SK-N-SH (cell line): ENCODE results near the gene SMARCC2. TPM values are rescaled to one million over a fixed set of nuclear protein-coding genes. Genes with fewer than 3 reads are reported as not detected.

Experiments
- CTCF ChIA-PET: fragments of 300-600, 350-600 bp; formaldehyde crosslinking; extraction: SDS; loops from one replicate; lab custom pipeline; 2021; lab: Yijun Ruan, JAX
- POLR2A ChIA-PET: fragments of 350-600 bp; sonication (Branson Sonifier 250); formaldehyde crosslinking; extraction: SDS; loops from one replicate; lab custom pipeline; 2020; ENCODE audit warnings: antibody characterized with exemption, inconsistent platforms; lab: Yijun Ruan, JAX
- DNase-seq: peaks from one replicate; pipeline ENCODE4 v3.0.0; 2012
- H2AFZ ChIP-seq: fragments of 200-600 bp; sonication (generic); 2 replicates; pipeline ENCODE4 v1.8.1; 2016; ENCODE audit warnings: antibody characterized with exemption, mild to moderate bottlenecking, low read depth
- H3F3A ChIP-seq: fragments of 200-600 bp; sonication (generic); replicated peaks from 2 replicates; pipeline ENCODE3; 2016; ENCODE audit warnings: antibody characterized with exemption, mild to moderate bottlenecking; ENCODE audit not compliant: insufficient read depth
- H3K27ac ChIP-seq, 2 experiments: fragments of 200-500 bp in 1 of 2; fragments of 200-600 bp in 1 of 2; sonication (Bioruptor generic) in 1 of 2; sonication (generic), shearing (Covaris generic) in 1 of 2; 2 replicates each; pipeline versions ENCODE4 v1.5.1 to v1.6.1; 2014 to 2016; ENCODE audit warnings: low read depth in 2 of 2, inconsistent platforms in 1 of 2, low read length in 1 of 2, mild to moderate bottlenecking in 1 of 2, mixed read lengths in 1 of 2
- H3K27me3 ChIP-seq: fragments of 200-600 bp; sonication (generic), shearing (Covaris generic); 2 replicates; pipeline ENCODE4 v1.6.1; 2016; ENCODE audit warnings: mixed run types; ENCODE audit not compliant: insufficient read depth
- H3K36me3 ChIP-seq, 2 experiments: fragments of 200-500 bp in 1 of 2; fragments of 200-600 bp in 1 of 2; sonication (Bioruptor generic) in 1 of 2; sonication (generic) in 1 of 2; replicated peaks in 1 of 2; 2 replicates each; pipeline versions ENCODE3 to v1.5.1; 2014 to 2016; ENCODE audit warnings: low read length in 1 of 2, mild to moderate bottlenecking in 1 of 2; ENCODE audit not compliant: insufficient read depth in 2 of 2, control insufficient read depth in 1 of 2
- H3K4me1 ChIP-seq, 2 experiments: fragments of 200-500 bp in 1 of 2; fragments of 200-600 bp in 1 of 2; sonication (Bioruptor generic) in 1 of 2; sonication (generic), shearing (Covaris generic) in 1 of 2; 2 replicates each; pipeline versions ENCODE4 v1.5.1 to v1.6.1; 2014 to 2016; ENCODE audit warnings: low read depth in 1 of 2, low read length in 1 of 2, mixed run types in 1 of 2; ENCODE audit not compliant: insufficient read depth in 2 of 2, control insufficient read depth in 1 of 2
- H3K4me2 ChIP-seq: fragments of 200-600 bp; sonication (generic), shearing (Covaris generic); 2 replicates; pipeline ENCODE4 v1.6.1; 2017; ENCODE audit warnings: mixed run types
- H3K4me3 ChIP-seq, 2 experiments: fragments of 200-500 bp in 1 of 2; fragments of 200-600 bp in 1 of 2; sonication (Bioruptor generic) in 1 of 2; sonication (generic), shearing (Covaris generic) in 1 of 2; 2 replicates each; pipeline versions ENCODE4 v1.5.1 to v1.8.1; 2014 to 2016; ENCODE audit warnings: low read depth in 2 of 2, inconsistent platforms in 1 of 2, low read length in 1 of 2, mild to moderate bottlenecking in 1 of 2, mixed read lengths in 1 of 2, moderate library complexity in 1 of 2
- H3K79me2 ChIP-seq: fragments of 200-600 bp; sonication (generic); 2 replicates; pipeline ENCODE4 v1.8.1; 2017; ENCODE audit warnings: mild to moderate bottlenecking; ENCODE audit not compliant: insufficient read depth
- H3K9ac ChIP-seq: fragments of 200-600 bp; sonication (generic); 2 replicates; pipeline ENCODE4 v1.6.1; 2017; ENCODE audit warnings: mixed run types
- H3K9me2 ChIP-seq: fragments of 200-600 bp; sonication (generic); 2 replicates; pipeline ENCODE4 v1.6.1; 2017; ENCODE audit warnings: mixed run types
- H3K9me3 ChIP-seq: fragments of 200-600 bp; sonication (generic); 2 replicates; pipeline ENCODE4 v1.6.1; 2017; ENCODE audit warnings: mixed run types, mild to moderate bottlenecking, moderate library complexity
- H4K20me1 ChIP-seq: fragments of 200-600 bp; sonication (generic); 2 replicates; pipeline ENCODE4 v1.6.1; 2017; ENCODE audit warnings: mild to moderate bottlenecking, mixed run types; ENCODE audit not compliant: insufficient read depth
- ELF1 ChIP-seq: IDR thresholded peaks from 2 replicates; pipeline ENCODE4 v1.4.0; 2012
- EZH2phosphoT487 ChIP-seq: fragments of 200-600 bp; sonication (generic); IDR thresholded peaks from 2 replicates; pipeline ENCODE4 v1.6.1; 2017; ENCODE audit warnings: low read depth, mixed run types, mild to moderate bottlenecking, antibody characterized with exemption, moderate library complexity, borderline replicate concordance
- GABPA ChIP-seq: IDR thresholded peaks from 2 replicates; pipeline ENCODE4 v1.4.0; 2012; ENCODE audit warnings: low read depth, mild to moderate bottlenecking
- JUND ChIP-seq: IDR thresholded peaks from 2 replicates; pipeline ENCODE4 v1.4.0; 2012
- MEF2A ChIP-seq: IDR thresholded peaks from 2 replicates; pipeline ENCODE4 v1.4.0; 2012; ENCODE audit warnings: low read depth, borderline replicate concordance
- MXI1 ChIP-seq: IDR thresholded peaks from 2 replicates; pipeline ENCODE4 v1.6.1; 2012; ENCODE audit warnings: mild to moderate bottlenecking, low read depth, low read length, improper control_type of control experiment
- POLR2AphosphoS5 ChIP-seq: IDR thresholded peaks from 2 replicates; pipeline ENCODE4 v1.6.1; 2012; ENCODE audit warnings: low read depth, low read length
- RAD21 ChIP-seq: IDR thresholded peaks from 2 replicates; pipeline ENCODE4 v1.6.1; 2012; ENCODE audit warnings: mild to moderate bottlenecking, low read length
- RCOR1 ChIP-seq: fragments of 150-350 bp; IDR thresholded peaks from 2 replicates; pipeline ENCODE4 v1.6.1; 2017; ENCODE audit warnings: antibody characterized with exemption, low read length
- RXRA ChIP-seq: IDR thresholded peaks from 2 replicates; pipeline ENCODE4 v1.4.0; 2012; ENCODE audit warnings: low read depth, mild to moderate bottlenecking, borderline replicate concordance
- SMC3 ChIP-seq: IDR thresholded peaks from 2 replicates; pipeline ENCODE4 v1.6.1; 2012; ENCODE audit warnings: low read depth, low read length, improper control_type of control experiment
- TAF1 ChIP-seq: IDR thresholded peaks from 2 replicates; pipeline ENCODE4 v1.6.1; 2012; ENCODE audit warnings: low read depth, mild to moderate bottlenecking, low read length, moderate library complexity, borderline replicate concordance
- TEAD4 ChIP-seq: IDR thresholded peaks from 2 replicates; pipeline ENCODE4 v1.4.0; 2012; ENCODE audit warnings: mild to moderate bottlenecking, borderline replicate concordance; ENCODE audit not compliant: insufficient read depth
- YY1 ChIP-seq: IDR thresholded peaks from 2 replicates; pipeline ENCODE4 v1.4.0; 2012; ENCODE audit warnings: low read depth, mild to moderate bottlenecking
- WGBS: methylation state at CpG from one replicate; pipeline ENCODE4 v1.1.6; 2017; ENCODE audit warnings: low lambda C conversion rate; 5-methylcytosine and 5-hydroxymethylcytosine counted together
- polyA plus RNA-seq, 3 experiments: library from polyadenylated mRNA; depleted of rRNA; stranded (reverse); fragments of >200 nt; gene quantifications; 2 replicates each; pipeline ENCODE4 v1.2.3, GENCODE V29; 2012
- TF ChIP-seq, protein P1 (sequence below): IDR thresholded peaks from 2 replicates; pipeline ENCODE4; 2012
- TF ChIP-seq, protein P2 (sequence below): fragments of 200-600 bp; sonication (generic); IDR thresholded peaks from 2 replicates; pipeline ENCODE4 v1.6.1; 2017; ENCODE audit warnings: antibody characterized with exemption, mild to moderate bottlenecking, moderate library complexity
- TF ChIP-seq, protein P3 (sequence below): IDR thresholded peaks from 2 replicates; pipeline ENCODE4 v1.6.1; 2012; ENCODE audit warnings: mild to moderate bottlenecking, low read depth, low read length, moderate library complexity

The SMARCC2 gene
- polyA plus RNA-seq, 1 of the 3 experiments (the other 2 are of a cell fraction), result 64.3 TPM

DNA sequence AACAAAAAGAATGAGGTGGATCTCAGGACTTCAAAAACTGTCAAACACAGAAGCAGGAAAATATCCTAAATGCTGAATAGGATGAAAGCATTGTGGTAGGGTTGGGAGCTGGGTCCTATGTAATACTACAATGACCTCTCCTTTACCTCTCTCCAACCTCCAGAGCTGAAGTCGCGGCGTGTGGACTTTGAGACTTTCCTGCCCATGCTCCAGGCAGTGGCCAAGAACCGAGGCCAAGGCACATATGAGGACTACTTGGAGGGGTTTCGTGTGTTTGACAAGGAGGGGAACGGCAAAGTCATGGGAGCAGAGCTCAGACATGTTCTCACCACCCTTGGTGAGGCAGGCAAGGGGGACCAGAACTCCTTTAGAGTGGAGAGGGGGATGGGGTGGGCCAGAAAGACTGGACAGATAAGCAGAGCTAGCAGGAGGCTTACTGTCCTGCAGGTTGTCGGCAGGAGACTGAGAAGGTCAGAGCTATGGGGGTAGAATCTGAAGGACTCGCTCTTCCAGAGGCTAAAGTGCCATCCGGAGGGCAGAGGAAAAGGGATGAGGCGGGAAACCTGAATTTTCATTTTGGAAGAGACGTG is 33.9 kb downstream of the SMARCC2 start:
- Histone ChIP-seq H3K4me3 (no peak overlapping the region), H3K9me2 (no peaks in the 10 kb centered on the region), H3K9me3 (no peaks in the 10 kb centered on the region), H3K79me2 (peaks cover 57% of the 10 kb centered on the region), H3F3A (peaks cover 31% of the 10 kb centered on the region), H3K4me1 (peaks cover 29 to 35% of the 10 kb centered on the region in 2 experiments), H3K27ac (no peak overlapping the region), H3K36me3 (peaks cover 15 to 21% of the 10 kb centered on the region in 2 experiments), H3K4me2 (no peak overlapping the region), H3K27me3 (no peaks in the 10 kb centered on the region), H3K9ac (no peak overlapping the region), H4K20me1 (peaks cover 12% of the 10 kb centered on the region)
- DNase-seq, result no peak
- WGBS, result 97% methylated on average over 11 of the region's 11 CpGs
- POLR2A ChIA-PET, result no interaction called here
- CTCF ChIA-PET, result interaction anchor here (0.6 to 2.4 kb wide), 4 partner anchors 29 to 366 kb away, joined by 3 to 14 read pairs (median 8); partner anchors contain the start of gene SMARCC2
- TF ChIP-seq YY1 (no peak), MEF2A (no peak), EZH2phosphoT487 (no peak), GABPA (no peak), RCOR1 (no peak), MXI1 (no peak), SMC3 (no peak), TAF1 (no peak), POLR2AphosphoS5 (no peak), RAD21 (no peak)
- TF ChIP-seq, protein P1, sequence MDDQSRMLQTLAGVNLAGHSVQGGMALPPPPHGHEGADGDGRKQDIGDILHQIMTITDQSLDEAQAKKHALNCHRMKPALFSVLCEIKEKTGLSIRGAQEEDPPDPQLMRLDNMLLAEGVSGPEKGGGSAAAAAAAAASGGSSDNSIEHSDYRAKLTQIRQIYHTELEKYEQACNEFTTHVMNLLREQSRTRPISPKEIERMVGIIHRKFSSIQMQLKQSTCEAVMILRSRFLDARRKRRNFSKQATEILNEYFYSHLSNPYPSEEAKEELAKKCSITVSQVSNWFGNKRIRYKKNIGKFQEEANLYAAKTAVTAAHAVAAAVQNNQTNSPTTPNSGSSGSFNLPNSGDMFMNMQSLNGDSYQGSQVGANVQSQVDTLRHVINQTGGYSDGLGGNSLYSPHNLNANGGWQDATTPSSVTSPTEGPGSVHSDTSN, result no peak
- TF ChIP-seq, protein P2, sequence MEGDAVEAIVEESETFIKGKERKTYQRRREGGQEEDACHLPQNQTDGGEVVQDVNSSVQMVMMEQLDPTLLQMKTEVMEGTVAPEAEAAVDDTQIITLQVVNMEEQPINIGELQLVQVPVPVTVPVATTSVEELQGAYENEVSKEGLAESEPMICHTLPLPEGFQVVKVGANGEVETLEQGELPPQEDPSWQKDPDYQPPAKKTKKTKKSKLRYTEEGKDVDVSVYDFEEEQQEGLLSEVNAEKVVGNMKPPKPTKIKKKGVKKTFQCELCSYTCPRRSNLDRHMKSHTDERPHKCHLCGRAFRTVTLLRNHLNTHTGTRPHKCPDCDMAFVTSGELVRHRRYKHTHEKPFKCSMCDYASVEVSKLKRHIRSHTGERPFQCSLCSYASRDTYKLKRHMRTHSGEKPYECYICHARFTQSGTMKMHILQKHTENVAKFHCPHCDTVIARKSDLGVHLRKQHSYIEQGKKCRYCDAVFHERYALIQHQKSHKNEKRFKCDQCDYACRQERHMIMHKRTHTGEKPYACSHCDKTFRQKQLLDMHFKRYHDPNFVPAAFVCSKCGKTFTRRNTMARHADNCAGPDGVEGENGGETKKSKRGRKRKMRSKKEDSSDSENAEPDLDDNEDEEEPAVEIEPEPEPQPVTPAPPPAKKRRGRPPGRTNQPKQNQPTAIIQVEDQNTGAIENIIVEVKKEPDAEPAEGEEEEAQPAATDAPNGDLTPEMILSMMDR, result no peak
- TF ChIP-seq, all 33 proteins: peak for 0
- H2AFZ ChIP-seq, result no peak overlapping the region

DNA sequence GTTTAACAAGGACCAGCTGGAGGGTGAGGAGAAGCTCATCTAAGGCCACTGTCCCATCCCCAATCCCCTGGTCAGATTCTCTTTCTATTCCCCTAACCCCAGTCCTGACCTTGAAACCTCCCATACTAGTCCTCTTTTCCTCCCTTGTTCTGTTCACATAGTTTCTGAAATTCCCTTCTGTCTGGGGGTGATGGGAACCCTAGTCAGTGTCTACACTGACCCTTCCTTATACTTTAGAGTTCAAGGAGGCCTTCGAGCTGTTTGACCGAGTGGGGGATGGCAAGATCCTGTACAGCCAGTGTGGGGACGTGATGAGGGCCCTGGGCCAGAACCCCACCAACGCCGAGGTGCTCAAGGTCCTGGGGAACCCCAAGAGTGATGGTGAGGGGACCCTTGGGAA is 34.5 kb downstream of the SMARCC2 start:
- no peak overlapping the region for H2AFZ ChIP-seq
- POLR2A ChIA-PET, result no interaction called here
- H3K27ac ChIP-seq, result no peak overlapping the region
- H3K27me3 ChIP-seq, result no peaks in the 10 kb centered on the region
- no peak overlapping the region for H3K4me3 ChIP-seq
- H3F3A ChIP-seq, result peaks cover 30% of the 10 kb centered on the region
- peaks cover 52% of the 10 kb centered on the region for H3K79me2 ChIP-seq
- no peaks in the 10 kb centered on the region for H3K9me2 ChIP-seq
- no peaks in the 10 kb centered on the region for H3K9me3 ChIP-seq
- no peak for DNase-seq
- peaks cover 24 to 30% of the 10 kb centered on the region in 2 experiments for H3K4me1 ChIP-seq
- no peak overlapping the region for H3K9ac ChIP-seq
- no peak overlapping the region for H3K4me2 ChIP-seq
- peaks cover 6% of the 10 kb centered on the region for H4K20me1 ChIP-seq
- 94% methylated on average over 5 of the region's 5 CpGs for WGBS
- H3K36me3 ChIP-seq, result peaks cover 10 to 16% of the 10 kb centered on the region in 2 experiments
- CTCF ChIA-PET, result interaction anchor here (1.4 to 2.4 kb wide), 3 partner anchors 26 to 35 kb away, joined by 6 to 14 read pairs (median 11); partner anchors contain the start of gene SMARCC2
- TF ChIP-seq ELF1 (no peak), GABPA (no peak), MEF2A (no peak), RXRA (no peak), RAD21 (no peak), JUND (no peak), TEAD4 (no peak)
- TF ChIP-seq, protein P2, result no peak
- TF ChIP-seq, protein P3, sequence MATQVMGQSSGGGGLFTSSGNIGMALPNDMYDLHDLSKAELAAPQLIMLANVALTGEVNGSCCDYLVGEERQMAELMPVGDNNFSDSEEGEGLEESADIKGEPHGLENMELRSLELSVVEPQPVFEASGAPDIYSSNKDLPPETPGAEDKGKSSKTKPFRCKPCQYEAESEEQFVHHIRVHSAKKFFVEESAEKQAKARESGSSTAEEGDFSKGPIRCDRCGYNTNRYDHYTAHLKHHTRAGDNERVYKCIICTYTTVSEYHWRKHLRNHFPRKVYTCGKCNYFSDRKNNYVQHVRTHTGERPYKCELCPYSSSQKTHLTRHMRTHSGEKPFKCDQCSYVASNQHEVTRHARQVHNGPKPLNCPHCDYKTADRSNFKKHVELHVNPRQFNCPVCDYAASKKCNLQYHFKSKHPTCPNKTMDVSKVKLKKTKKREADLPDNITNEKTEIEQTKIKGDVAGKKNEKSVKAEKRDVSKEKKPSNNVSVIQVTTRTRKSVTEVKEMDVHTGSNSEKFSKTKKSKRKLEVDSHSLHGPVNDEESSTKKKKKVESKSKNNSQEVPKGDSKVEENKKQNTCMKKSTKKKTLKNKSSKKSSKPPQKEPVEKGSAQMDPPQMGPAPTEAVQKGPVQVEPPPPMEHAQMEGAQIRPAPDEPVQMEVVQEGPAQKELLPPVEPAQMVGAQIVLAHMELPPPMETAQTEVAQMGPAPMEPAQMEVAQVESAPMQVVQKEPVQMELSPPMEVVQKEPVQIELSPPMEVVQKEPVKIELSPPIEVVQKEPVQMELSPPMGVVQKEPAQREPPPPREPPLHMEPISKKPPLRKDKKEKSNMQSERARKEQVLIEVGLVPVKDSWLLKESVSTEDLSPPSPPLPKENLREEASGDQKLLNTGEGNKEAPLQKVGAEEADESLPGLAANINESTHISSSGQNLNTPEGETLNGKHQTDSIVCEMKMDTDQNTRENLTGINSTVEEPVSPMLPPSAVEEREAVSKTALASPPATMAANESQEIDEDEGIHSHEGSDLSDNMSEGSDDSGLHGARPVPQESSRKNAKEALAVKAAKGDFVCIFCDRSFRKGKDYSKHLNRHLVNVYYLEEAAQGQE, result no peak
